Measurements from ENCODE around the gene PRKCQ. TPM values are rescaled to one million over a fixed set of nuclear protein-coding genes. Genes with fewer than 3 reads are reported as not detected.
A peak's percentile ranks its signal among the peaks of the same experiment; 100 is the strongest.

Gene PRKCQ
- total and polyA plus RNA-seq, 2 of the 13 experiments (the other 11 are each of a cell fraction or from before 2014, with no cell fraction given), result 0.13 to 0.35 TPM

DNA sequence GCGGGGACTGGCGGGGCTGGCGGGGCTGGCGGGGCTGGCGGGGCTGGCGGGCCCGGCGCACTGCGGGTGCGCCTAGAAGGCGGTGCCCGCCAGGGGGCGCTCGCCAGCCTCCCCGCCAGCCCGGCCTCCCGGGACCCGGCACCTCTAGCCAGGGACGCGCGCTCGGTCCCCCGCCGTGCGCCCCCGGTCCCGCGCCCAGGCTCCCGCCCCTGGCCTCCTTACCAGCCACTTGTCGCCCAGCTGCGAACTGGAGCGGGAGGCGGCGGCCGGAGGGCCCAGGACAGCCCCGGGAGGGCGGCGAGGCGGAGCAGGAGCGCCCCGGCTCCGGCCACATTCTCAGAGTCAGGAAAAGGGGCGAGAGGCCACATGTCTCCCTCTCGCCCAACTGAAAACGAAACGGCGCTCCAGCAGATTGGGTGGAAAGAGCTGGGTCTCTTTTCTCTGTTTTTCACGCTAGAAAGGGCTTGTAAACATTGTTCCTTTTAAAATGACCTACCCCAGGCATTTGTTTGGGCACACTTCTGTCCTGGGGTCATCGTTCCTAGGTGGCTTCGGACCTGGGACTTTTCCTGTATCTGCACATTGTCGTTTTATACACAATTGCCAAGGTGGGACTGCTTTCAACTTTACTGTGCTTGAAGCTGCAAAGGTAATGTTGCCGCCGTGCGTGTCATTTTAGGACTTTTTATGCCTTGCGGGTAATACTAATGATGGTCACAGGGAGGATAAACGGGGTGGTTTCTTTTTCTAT lies 378 bp upstream of the PRKCQ start (continued):
- TF ChIP-seq ASH2L (IDR thresholded peaks at IDR 0.05; ENCODE audit: insufficient read length, low read depth, low read length), result no peak
- no peak for TF ChIP-seq ZNF383 (CRISPR knock-in tag; IDR thresholded peaks at IDR 0.05; ENCODE audit: borderline replicate concordance)
- no peak for TF ChIP-seq NCOA2 (CRISPR knock-in tag; IDR thresholded peaks at IDR 0.05)
- TF ChIP-seq CBX1 (IDR thresholded peaks at IDR 0.05; ENCODE audit: low read depth), result no peak
- no peak for TF ChIP-seq HNF1B (CRISPR knock-in tag; IDR thresholded peaks at IDR 0.05)
- no peak for TF ChIP-seq ATF7-NPFF (CRISPR knock-in tag; IDR thresholded peaks at IDR 0.05; ENCODE audit: low read depth)
- TF ChIP-seq ZNF691 (CRISPR knock-in tag; IDR thresholded peaks at IDR 0.05; ENCODE audit: borderline replicate concordance, low read depth), result no peak; the same call in 1 of the 2 replicates
- TF ChIP-seq ZNF7 (CRISPR knock-in tag; IDR thresholded peaks at IDR 0.05), result no peak
- TF ChIP-seq PRMT3 (CRISPR knock-in tag; IDR thresholded peaks at IDR 0.05; ENCODE audit: borderline replicate concordance, low read depth), result no peak
- TF ChIP-seq CSRNP1 (CRISPR knock-in tag; IDR thresholded peaks at IDR 0.05), result no peak
- TF ChIP-seq RFXAP (CRISPR knock-in tag; IDR thresholded peaks at IDR 0.05; ENCODE audit: borderline replicate concordance), result no peak
- TF ChIP-seq, protein P1, sequence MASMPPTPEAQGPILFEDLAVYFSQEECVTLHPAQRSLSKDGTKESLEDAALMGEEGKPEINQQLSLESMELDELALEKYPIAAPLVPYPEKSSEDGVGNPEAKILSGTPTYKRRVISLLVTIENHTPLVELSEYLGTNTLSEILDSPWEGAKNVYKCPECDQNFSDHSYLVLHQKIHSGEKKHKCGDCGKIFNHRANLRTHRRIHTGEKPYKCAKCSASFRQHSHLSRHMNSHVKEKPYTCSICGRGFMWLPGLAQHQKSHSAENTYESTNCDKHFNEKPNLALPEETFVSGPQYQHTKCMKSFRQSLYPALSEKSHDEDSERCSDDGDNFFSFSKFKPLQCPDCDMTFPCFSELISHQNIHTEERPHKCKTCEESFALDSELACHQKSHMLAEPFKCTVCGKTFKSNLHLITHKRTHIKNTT (CRISPR knock-in tag; IDR thresholded peaks at IDR 0.05), result no peak
- peak; percentile 83 for TF ChIP-seq RBFOX2 (IDR thresholded peaks at IDR 0.05; ENCODE audit: low read depth, low read length)
- TF ChIP-seq ZNF773 (CRISPR knock-in tag; IDR thresholded peaks at IDR 0.05; ENCODE audit: borderline replicate concordance), result 0 out of 2 replicates have a peak, but pooled peaks have one; percentile 29
- peak; percentile 16; the same call in 1 of the 2 replicates for TF ChIP-seq NFYB (CRISPR knock-in tag; IDR thresholded peaks at IDR 0.05)
- TF ChIP-seq ZNF205 (CRISPR knock-in tag; IDR thresholded peaks at IDR 0.05), result peak; percentile 32; the same call in 1 of the 2 replicates
- TF ChIP-seq MTA1 (CRISPR knock-in tag; IDR thresholded peaks at IDR 0.05; ENCODE audit: borderline replicate concordance), result peak; percentile 20; the same call in 1 of the 2 replicates
- TF ChIP-seq ZNF703 (CRISPR knock-in tag; IDR thresholded peaks at IDR 0.05; ENCODE audit: borderline replicate concordance), result no peak
- no peak for TF ChIP-seq EP300 (IDR thresholded peaks at IDR 0.05; ENCODE audit: low read depth in 2 of 2, low read length in 2 of 2)
- TF ChIP-seq EP300 (CRISPR knock-in tag; IDR thresholded peaks at IDR 0.05; ENCODE audit: borderline replicate concordance), result no peak
- no peak for TF ChIP-seq ZNF260 (CRISPR knock-in tag; IDR thresholded peaks at IDR 0.05; ENCODE audit: borderline replicate concordance, low read depth)
- peak; percentile 80 for TF ChIP-seq ZFY (CRISPR knock-in tag; IDR thresholded peaks at IDR 0.05)
- no peak for TF ChIP-seq TBX3 (IDR thresholded peaks at IDR 0.05; ENCODE audit: borderline replicate concordance)
- peak; percentile 30; the same call in 1 of the 2 replicates for TF ChIP-seq ZSCAN20 (CRISPR knock-in tag; IDR thresholded peaks at IDR 0.05; ENCODE audit: borderline replicate concordance)
- TF ChIP-seq NR1H2 (CRISPR knock-in tag; IDR thresholded peaks at IDR 0.05; ENCODE audit: borderline replicate concordance, low read depth), result no peak

Measured in HepG2 (cell line).